Raji (cell line): ENCODE results near the gene PPP1R37.

ENCODE experiments used
- POLR2A ChIP-seq: IDR thresholded peaks from 2 replicates; pipeline ENCODE4 v1.6.1; 2011; ENCODE audit warnings: low read depth, low read length, control low read depth; ENCODE audit not compliant: insufficient read depth

PPP1R37 gene

GRCh38 chr19:45099467-45100191 lies 6.7 kb downstream of the PPP1R37 start:
- no peak for TF ChIP-seq POLR2A

- TF ChIP-seq POLR2A = no peak
These were observed 7.2 kb downstream of the PPP1R37 start for GRCh38 chr19:45100201-45100600.

- TF ChIP-seq POLR2A = no peak
These were observed 7.9 kb downstream of the PPP1R37 start for GRCh38 chr19:45100846-45101252.

GRCh38 chr19:45101806-45102205 lies 8.8 kb downstream of the PPP1R37 start:
- TF ChIP-seq POLR2A = no peak

GRCh38 chr19:45102481-45102880 lies 9.5 kb downstream of the PPP1R37 start:
- TF ChIP-seq POLR2A = no peak

GRCh38 chr19:45103156-45103507 lies 10.2 kb downstream of the PPP1R37 start:
- TF ChIP-seq POLR2A = no peak

- no peak for TF ChIP-seq POLR2A
These were observed 10.7 kb downstream of the PPP1R37 start for GRCh38 chr19:45103508-45104319.

GRCh38 chr19:45104658-45105349 lies 11.8 kb downstream of the PPP1R37 start:
- TF ChIP-seq POLR2A = no peak

- TF ChIP-seq POLR2A = no peak
These were observed 14.7 kb downstream of the PPP1R37 start for GRCh38 chr19:45107621-45108150.

GRCh38 chr19:45110851-45111266 lies 17.9 kb downstream of the PPP1R37 start:
- TF ChIP-seq POLR2A = no peak

- no peak for TF ChIP-seq POLR2A
These were observed 19.3 kb downstream of the PPP1R37 start for GRCh38 chr19:45112111-45112827.

GRCh38 chr19:45113628-45114027 lies 20.6 kb downstream of the PPP1R37 start:
- TF ChIP-seq POLR2A = no peak

- TF ChIP-seq POLR2A = no peak
These were observed 21.1 kb downstream of the PPP1R37 start for GRCh38 chr19:45114116-45114515.

- TF ChIP-seq POLR2A = no peak
These were observed 23.0 kb downstream of the PPP1R37 start for GRCh38 chr19:45115809-45116615.
